NCI-H82 treated with DMSO at 0.1 percent for 48 hours (cell line): ENCODE measurements around the gene TMEM140.
A peak's percentile ranks its signal among the peaks of the same experiment; 100 is the strongest.
"Not testable (repeated sequence)": the region's sequence is repeated elsewhere in the genome, so short reads cannot be mapped to it uniquely, and the experiment has no call there.

Source experiments
- DNase-seq: peaks from one replicate; lab custom pipeline; 2025; ENCODE audit not compliant: unreplicated experiment; lab: John Stamatoyannopoulos, UW

The TMEM140 gene

GRCh38 chr7:135171581-135172291 lies 23.9 kb downstream of the TMEM140 start:
- DNase-seq: not testable (repeated sequence)

- not testable (repeated sequence) for DNase-seq
Measured at GRCh38 chr7:135173916-135174315, 26.0 kb downstream of the TMEM140 start.

GRCh38 chr7:135174941-135175340 lies 27.1 kb downstream of the TMEM140 start:
- no peak for DNase-seq

GRCh38 chr7:135175931-135176330 lies 28.1 kb downstream of the TMEM140 start:
- no peak for DNase-seq

GRCh38 chr7:135177028-135177696 lies 29.3 kb downstream of the TMEM140 start:
- DNase-seq: no peak

- DNase-seq: peak; percentile 68
Measured at GRCh38 chr7:135178364-135178763, 30.5 kb downstream of the TMEM140 start.

- no peak for DNase-seq
Measured at GRCh38 chr7:135179321-135179925, 31.6 kb downstream of the TMEM140 start.

GRCh38 chr7:135180122-135180521 lies 32.2 kb downstream of the TMEM140 start:
- no peak for DNase-seq

- no peak for DNase-seq
Measured at GRCh38 chr7:135181261-135181928, 33.5 kb downstream of the TMEM140 start.

GRCh38 chr7:135181929-135182678 lies 34.2 kb downstream of the TMEM140 start:
- DNase-seq: no peak

- DNase-seq: no peak
Measured at GRCh38 chr7:135183478-135183877, 35.6 kb downstream of the TMEM140 start.

GRCh38 chr7:135184254-135184841 lies 36.5 kb downstream of the TMEM140 start:
- no peak for DNase-seq

- no peak for DNase-seq
Measured at GRCh38 chr7:135185471-135186260, 37.8 kb downstream of the TMEM140 start.

GRCh38 chr7:135186261-135186540 lies 38.3 kb downstream of the TMEM140 start:
- no peak for DNase-seq

GRCh38 chr7:135186841-135187253 lies 39.0 kb downstream of the TMEM140 start:
- DNase-seq: no peak

GRCh38 chr7:135188298-135188984 lies 40.6 kb downstream of the TMEM140 start:
- DNase-seq: no peak

- no peak for DNase-seq
Measured at GRCh38 chr7:135189221-135189662, 41.4 kb downstream of the TMEM140 start.

- DNase-seq: no peak
Measured at GRCh38 chr7:135189961-135190360, 42.1 kb downstream of the TMEM140 start.

GRCh38 chr7:135190703-135191102 lies 42.8 kb downstream of the TMEM140 start:
- no peak for DNase-seq
